ENCODE data around the gene MAST2.
A peak's percentile ranks its signal among the peaks of the same experiment; 100 is the strongest.

Gene MAST2

DNA sequence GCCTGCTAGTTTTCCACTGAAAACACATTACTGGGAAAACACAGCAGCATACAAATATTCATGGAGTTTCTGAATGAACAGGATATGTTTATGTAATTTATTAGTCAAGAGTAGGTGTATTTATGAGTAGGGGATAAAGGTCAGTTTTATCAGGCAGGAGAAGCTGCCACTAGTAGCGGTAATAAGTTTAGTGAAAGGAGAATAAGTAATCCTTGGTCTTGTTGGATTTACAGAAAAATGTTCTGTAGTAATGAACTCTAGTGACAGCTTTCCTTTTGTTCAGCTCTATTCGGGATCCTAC is 1.2 kb downstream of the MAST2 start:
- DNase-seq (ENCODE audit: low spot score): peak; percentile 20
- TF ChIP-seq, protein P1, sequence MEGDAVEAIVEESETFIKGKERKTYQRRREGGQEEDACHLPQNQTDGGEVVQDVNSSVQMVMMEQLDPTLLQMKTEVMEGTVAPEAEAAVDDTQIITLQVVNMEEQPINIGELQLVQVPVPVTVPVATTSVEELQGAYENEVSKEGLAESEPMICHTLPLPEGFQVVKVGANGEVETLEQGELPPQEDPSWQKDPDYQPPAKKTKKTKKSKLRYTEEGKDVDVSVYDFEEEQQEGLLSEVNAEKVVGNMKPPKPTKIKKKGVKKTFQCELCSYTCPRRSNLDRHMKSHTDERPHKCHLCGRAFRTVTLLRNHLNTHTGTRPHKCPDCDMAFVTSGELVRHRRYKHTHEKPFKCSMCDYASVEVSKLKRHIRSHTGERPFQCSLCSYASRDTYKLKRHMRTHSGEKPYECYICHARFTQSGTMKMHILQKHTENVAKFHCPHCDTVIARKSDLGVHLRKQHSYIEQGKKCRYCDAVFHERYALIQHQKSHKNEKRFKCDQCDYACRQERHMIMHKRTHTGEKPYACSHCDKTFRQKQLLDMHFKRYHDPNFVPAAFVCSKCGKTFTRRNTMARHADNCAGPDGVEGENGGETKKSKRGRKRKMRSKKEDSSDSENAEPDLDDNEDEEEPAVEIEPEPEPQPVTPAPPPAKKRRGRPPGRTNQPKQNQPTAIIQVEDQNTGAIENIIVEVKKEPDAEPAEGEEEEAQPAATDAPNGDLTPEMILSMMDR (IDR thresholded peaks at IDR 0.05; ENCODE audit: extremely low read depth, insufficient read depth, missing control alignments): no peak
- in situ Hi-C loops (cut with MboI; ENCODE audit: low pct_unique_long_range_greater_than_20kb, low sequenced_read_pairs, unreplicated experiment): no loop called here

DNA sequence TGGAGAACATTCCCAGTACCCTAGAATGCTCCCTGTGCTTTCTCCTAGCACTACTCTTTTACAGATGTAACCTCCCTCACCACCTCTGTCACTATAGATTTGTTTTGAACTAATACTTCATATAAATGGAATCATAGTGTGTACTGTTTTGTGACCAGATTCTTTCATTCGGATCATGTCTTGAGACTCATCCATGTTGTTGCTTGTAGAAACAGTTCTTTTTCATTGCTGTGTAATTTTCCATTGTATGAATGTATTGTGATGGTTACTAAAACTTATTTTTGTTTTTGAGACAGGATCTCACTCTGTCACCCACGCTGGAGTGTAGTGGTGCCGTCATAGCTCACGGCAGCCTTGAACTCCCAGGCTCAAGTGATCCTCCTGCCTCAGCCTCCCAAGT is 2.7 kb downstream of the MAST2 start:
- TF ChIP-seq, protein P1 (IDR thresholded peaks at IDR 0.05; ENCODE audit: extremely low read depth, insufficient read depth, missing control alignments): no peak
- no peak for DNase-seq (ENCODE audit: low spot score)
- in situ Hi-C loops (cut with MboI; ENCODE audit: low pct_unique_long_range_greater_than_20kb, low sequenced_read_pairs, unreplicated experiment): no loop called here

DNA sequence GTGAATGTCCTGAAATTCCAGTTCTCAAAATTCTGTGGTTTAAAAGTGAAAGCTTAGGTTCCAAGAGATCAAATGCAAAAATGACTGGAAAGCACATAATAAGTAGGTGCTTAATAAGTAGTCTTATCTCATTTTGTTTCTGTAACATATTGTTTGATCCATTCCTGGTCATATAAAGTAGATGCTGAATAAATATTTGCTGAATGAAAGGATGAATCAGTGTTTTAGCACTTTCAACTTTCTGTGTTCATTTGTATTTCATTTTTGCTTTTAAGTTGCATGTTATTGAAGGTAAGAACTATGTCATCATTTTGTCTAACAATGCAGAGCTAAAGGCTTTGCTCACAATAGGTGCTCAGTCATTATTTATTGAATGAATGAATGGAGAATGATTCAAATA is 6.3 kb downstream of the MAST2 start:
- no peak for DNase-seq (ENCODE audit: low spot score)
- TF ChIP-seq, protein P1 (IDR thresholded peaks at IDR 0.05; ENCODE audit: extremely low read depth, insufficient read depth, missing control alignments): no peak
- in situ Hi-C loops (cut with MboI; ENCODE audit: low pct_unique_long_range_greater_than_20kb, low sequenced_read_pairs, unreplicated experiment): no loop called here

DNA sequence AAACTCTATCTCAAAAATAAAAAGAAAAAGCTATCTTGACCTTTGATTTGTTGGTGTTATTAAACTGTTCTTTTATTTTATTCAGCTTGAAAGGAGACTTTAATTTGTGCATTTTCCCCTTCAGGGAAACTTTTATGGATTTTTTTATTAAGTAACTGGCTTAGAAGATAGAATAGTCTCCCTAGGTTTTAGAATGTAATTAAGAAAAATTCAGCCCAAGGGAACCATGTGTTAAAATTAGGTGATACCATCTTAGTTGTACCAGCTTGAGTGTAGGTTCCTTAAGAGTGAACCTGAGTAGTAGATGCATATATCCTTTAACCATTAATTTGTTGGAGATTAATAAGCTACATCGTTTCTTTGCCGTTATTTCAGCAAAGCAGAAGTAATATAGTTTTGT is 11.4 kb downstream of the MAST2 start:
- in situ Hi-C loops (cut with MboI; ENCODE audit: low pct_unique_long_range_greater_than_20kb, low sequenced_read_pairs, unreplicated experiment): no loop called here
- no peak for DNase-seq (ENCODE audit: low spot score)
- TF ChIP-seq, protein P1 (IDR thresholded peaks at IDR 0.05; ENCODE audit: extremely low read depth, insufficient read depth, missing control alignments): no peak

DNA sequence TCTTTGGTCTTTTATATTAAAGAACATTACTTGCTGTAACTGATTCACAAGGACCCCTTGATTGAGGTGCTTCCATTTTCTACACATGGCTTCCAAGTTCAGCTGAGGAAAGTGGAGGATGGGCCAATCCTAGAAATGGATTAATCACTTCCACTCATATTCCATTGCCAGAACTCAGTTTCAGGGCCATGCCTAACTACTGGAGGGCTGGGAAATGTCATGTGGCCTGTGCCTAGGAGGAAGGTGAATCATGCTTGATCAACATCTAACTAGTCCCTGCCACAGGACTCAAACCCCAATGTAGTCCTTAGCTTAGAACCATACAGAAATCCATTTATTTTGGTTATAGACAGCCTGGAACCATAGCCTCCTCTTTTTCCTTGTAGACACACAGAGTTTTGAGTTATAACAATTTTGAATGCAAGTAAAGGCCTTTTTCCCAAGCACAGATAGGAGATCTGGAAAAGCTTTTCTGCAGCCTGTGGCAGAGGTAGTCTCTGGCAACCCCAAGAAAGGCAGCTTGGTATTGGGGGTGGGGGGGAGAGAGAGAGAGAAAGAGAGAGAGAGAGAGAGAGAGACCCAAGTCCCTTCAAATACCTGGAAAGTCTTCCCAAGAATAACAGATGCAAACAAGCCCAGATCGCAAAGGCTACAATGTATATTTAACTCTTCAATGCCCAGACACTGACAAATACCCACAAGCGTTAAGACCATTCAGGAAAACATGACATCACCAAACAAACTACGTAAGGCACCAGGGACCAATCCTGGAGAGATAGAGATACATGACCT is 12.5 kb downstream of the MAST2 start:
- in situ Hi-C loops (cut with MboI; ENCODE audit: low pct_unique_long_range_greater_than_20kb, low sequenced_read_pairs, unreplicated experiment): no loop called here
- DNase-seq (ENCODE audit: low spot score): no peak
- TF ChIP-seq, protein P1 (IDR thresholded peaks at IDR 0.05; ENCODE audit: extremely low read depth, insufficient read depth, missing control alignments): no peak

DNA sequence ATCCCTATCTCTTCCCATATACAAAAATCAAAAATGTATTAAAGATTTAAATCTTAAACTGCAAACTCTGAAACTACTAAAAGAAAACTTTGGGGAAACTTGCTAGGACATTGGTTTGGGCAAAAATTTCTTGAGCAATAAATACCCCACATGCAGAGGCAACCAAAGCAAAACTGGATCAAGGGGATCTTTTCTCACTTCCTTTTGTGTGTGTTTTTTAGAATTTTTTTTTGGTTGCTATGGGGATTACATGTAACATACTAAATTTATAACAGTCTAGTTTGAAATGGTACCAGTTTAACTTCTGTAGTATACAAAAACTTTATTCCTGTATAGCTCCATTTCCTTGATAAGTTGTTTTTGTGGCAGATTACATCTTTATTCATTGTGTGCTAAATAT is 16.8 kb downstream of the MAST2 start:
- in situ Hi-C loops (cut with MboI; ENCODE audit: low pct_unique_long_range_greater_than_20kb, low sequenced_read_pairs, unreplicated experiment): no loop called here
- DNase-seq (ENCODE audit: low spot score): no peak
- TF ChIP-seq, protein P1 (IDR thresholded peaks at IDR 0.05; ENCODE audit: extremely low read depth, insufficient read depth, missing control alignments): no peak
